GM12878 (cell line): ENCODE measurements around the gene TACC2. TPM values are rescaled to one million over a fixed set of nuclear protein-coding genes. Genes with fewer than 3 reads are reported as not detected.

Experiments
- ATAC-seq: fragments of 200-7000 bp; cut with Tn5 transposase; 3 replicates; pipeline ENCODE4 v1.9.1; 2020; ENCODE audit warnings: mild to moderate bottlenecking, moderate library complexity
- BruUV-seq: library from RNA; stranded (reverse); fragments of 400-500 nt; replicated peaks from 2 replicates; lab custom pipeline; 2021; lab: Mats Ljungman, UMichigan
- CTCF ChIA-PET: fragments of 300-600 bp; sonication (Branson Sonifier 250); formaldehyde crosslinking; extraction: SDS; loops from one replicate; lab custom pipeline; 2021; ENCODE audit warnings: inconsistent platforms; lab: Yijun Ruan, JAX
- POLR2A ChIA-PET: fragments of 350-600 bp; formaldehyde crosslinking; extraction: SDS; loops from one replicate; lab custom pipeline; 2021; ENCODE audit warnings: inconsistent platforms; lab: Charles Lee
- RAD21 ChIA-PET: fragments of 300-600 bp; sonication (Branson Sonifier 250); formaldehyde crosslinking; loops from one replicate; lab custom pipeline; 2023; ENCODE audit warnings: antibody characterized with exemption; ENCODE audit not compliant: unreplicated experiment; lab: Charles Lee
- SMC1A ChIA-PET: fragments of 300-600 bp; sonication (Branson Sonifier 250); formaldehyde crosslinking; loops from one replicate; lab custom pipeline; 2023; ENCODE audit not compliant: unreplicated experiment, uncharacterized antibody; lab: Charles Lee
- DNase-seq: peaks from one replicate; pipeline ENCODE4 v3.0.0-alpha.2; 2011; ENCODE audit warnings: low read depth, low spot score
- FAIRE-seq: peaks from 3 replicates; lab custom pipeline; 2011; peaks lifted over from hg19 to GRCh38; lab: Jason Lieb, UNC
- H2AFZ ChIP-seq: 2 replicates; pipeline ENCODE4 v1.6.0; 2011; ENCODE audit warnings: low read depth, low read length, control low read depth; ENCODE audit not compliant: control insufficient read depth
- H3K27ac ChIP-seq: 2 replicates; pipeline ENCODE4 v1.5.1; 2011; ENCODE audit warnings: control low read depth; ENCODE audit not compliant: control insufficient read depth, insufficient read depth
- H3K27me3 ChIP-seq, 2 experiments: replicated peaks in 1 of 2; 2 replicates each; pipeline versions ENCODE4 v1.6.0 to v1.6.1; 2011; ENCODE audit warnings: low read length in 1 of 2; ENCODE audit not compliant: control insufficient read depth in 2 of 2, insufficient read depth in 2 of 2
- H3K36me3 ChIP-seq, 2 experiments: 2 replicates each; pipeline ENCODE4 v1.5.1; 2011; ENCODE audit warnings: low read length in 1 of 2; ENCODE audit not compliant: control insufficient read depth in 2 of 2, insufficient read depth in 2 of 2
- H3K4me1 ChIP-seq: 2 replicates; pipeline ENCODE4 v1.6.1; 2011; ENCODE audit warnings: mild to moderate bottlenecking, low read length, moderate library complexity, mixed read lengths; ENCODE audit not compliant: control insufficient read depth, insufficient read depth
- H3K4me2 ChIP-seq: 2 replicates; pipeline ENCODE4 v1.6.0; 2011; ENCODE audit warnings: control low read depth; ENCODE audit not compliant: control insufficient read depth, insufficient read depth
- H3K4me3 ChIP-seq: fragments of 200-600 bp; sonication (generic); 2 replicates; pipeline ENCODE4 v1.5.1; 2016
- H3K79me2 ChIP-seq: 2 replicates; pipeline ENCODE4 v1.6.0; 2011; ENCODE audit warnings: low read length; ENCODE audit not compliant: control insufficient read depth, insufficient read depth
- H3K9ac ChIP-seq: 2 replicates; pipeline ENCODE4 v1.8.0; 2011; ENCODE audit warnings: low read length, control low read depth, mixed read lengths; ENCODE audit not compliant: control insufficient read depth, insufficient read depth
- H3K9me3 ChIP-seq: replicated peaks from 3 replicates; pipeline ENCODE4 v1.5.1; 2011; ENCODE audit warnings: mild to moderate bottlenecking, low read length; ENCODE audit not compliant: control insufficient read depth, insufficient read depth
- H4K20me1 ChIP-seq: 2 replicates; pipeline ENCODE4 v1.6.0; 2011; ENCODE audit not compliant: control insufficient read depth, insufficient read depth
- BMI1 ChIP-seq: fragments of 450-650 bp; IDR thresholded peaks from 2 replicates; pipeline ENCODE4 v1.6.1; 2016; ENCODE audit warnings: mild to moderate bottlenecking, moderate library complexity, borderline replicate concordance
- CBX3 ChIP-seq: fragments of 200-600 bp; sonication (generic); IDR thresholded peaks from 2 replicates; pipeline ENCODE4 v1.6.1; 2016; ENCODE audit warnings: low read depth, borderline replicate concordance
- CHD2 ChIP-seq: IDR thresholded peaks from 2 replicates; pipeline ENCODE4 v1.6.1; 2011; ENCODE audit warnings: low read depth, low read length, improper control_type of control experiment, borderline replicate concordance
- HCFC1 ChIP-seq: fragments of 150-350 bp; IDR thresholded peaks from 2 replicates; pipeline ENCODE4 v1.6.1; 2014; ENCODE audit warnings: low read length
- IKZF2 ChIP-seq, 2 experiments: fragments of 450-650 bp; IDR thresholded peaks; 2 replicates each; pipeline ENCODE4 v1.6.1; 2017; ENCODE audit warnings: mild to moderate bottlenecking in 2 of 2, moderate library complexity in 2 of 2
- RUNX3 ChIP-seq: IDR thresholded peaks from 2 replicates; pipeline ENCODE4 v1.6.1; 2012; ENCODE audit warnings: low read length, inconsistent platforms
- WGBS: methylation state at CpG from one replicate; pipeline ENCODE4 v1.1.6; 2016; ENCODE audit warnings: low lambda C conversion rate; ENCODE audit not compliant: insufficient replicate concordance, insufficient coverage; ENCODE audit errors: missing lambda C conversion rate; 5-methylcytosine and 5-hydroxymethylcytosine counted together
- in situ Hi-C: fragments of 300-500 bp; cut with MboI; formaldehyde crosslinking; loops from 9 replicates; pipeline ENCODE4 v1.14.3; 2018; ENCODE audit warnings: mixed read lengths
- intact Hi-C: fragments of 100-400 bp; cut with micrococcal nuclease; formaldehyde crosslinking; loops from one replicate; pipeline ENCODE4 v1.14.2; 2022; ENCODE audit not compliant: unreplicated experiment
- polyA plus RNA-seq, 11 experiments: library from polyadenylated mRNA; depleted of rRNA in 4 of 11; unstranded in 6 of 11; stranded (reverse) in 5 of 11; fragments of >200 nt; fragmentation: Nextera tagmentation in 4 of 11; fragmentation: Illumina TruSeq in 1 of 11; extraction: Ambion mirVana in 4 of 11; extraction: Trizol in 1 of 11; gene quantifications; 1 replicate in 1 of 11; 2 replicates in 10 of 11; pipeline versions ENCODE4 v1.2.1 to v1.2.3, GENCODE V29; 2011 to 2016; ENCODE audit warnings: inconsistent platforms in 2 of 11, missing spikeins in 2 of 11, low read depth in 1 of 11
- total RNA-seq, 4 experiments: library from RNA; depleted of rRNA in 3 of 4; stranded (reverse); fragments of >200 nt in 3 of 4; fragmentation: Illumina TruSeq in 1 of 4; extraction: Trizol in 1 of 4; gene quantifications; 2 replicates each; pipeline versions ENCODE4 v1.2.1 to v1.2.3, GENCODE V29; 2013 to 2021

Gene TACC2
- total and polyA plus RNA-seq, 10 of the 15 experiments (the other 5 are each of a cell fraction or from before 2014, with no cell fraction given), result 0.07 to 0.64 (median 0.13) TPM; not detected in 5

DNA sequence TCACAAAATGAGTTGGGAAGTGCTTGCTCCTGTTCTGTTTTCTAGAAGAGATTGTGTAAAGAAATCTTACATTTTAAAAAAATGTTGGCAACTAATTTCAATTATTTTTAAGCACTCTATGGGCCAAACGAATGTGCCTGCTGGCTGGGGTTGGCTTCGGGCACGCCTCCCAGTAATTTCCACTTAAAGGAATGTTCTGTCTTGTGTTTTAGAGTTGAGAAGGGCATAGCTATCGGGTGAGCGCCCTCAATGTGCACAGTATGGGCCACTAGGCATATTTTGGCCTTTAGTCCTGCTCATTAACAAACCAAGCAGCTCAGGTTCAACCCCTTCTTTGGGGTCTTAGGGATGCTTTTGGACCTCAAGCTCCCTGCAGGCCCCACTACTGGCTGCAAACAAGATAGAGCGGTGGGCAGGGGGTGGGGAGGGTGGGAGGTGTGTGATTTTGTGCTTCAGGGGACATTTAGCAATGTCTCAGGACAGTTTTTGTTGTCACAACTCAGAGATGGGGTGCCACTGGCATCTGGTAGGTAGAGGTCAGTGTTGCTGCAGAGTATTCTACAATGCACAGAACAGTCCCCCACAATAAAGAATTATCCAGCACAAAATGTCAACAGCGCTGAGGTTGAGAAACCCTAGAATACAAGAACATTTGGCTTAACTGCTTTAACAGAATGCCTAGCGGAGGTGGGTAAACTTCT, 40.7 kb downstream of the TACC2 start:
- Histone ChIP-seq H3K27ac (no peak overlapping the region), H4K20me1 (no peaks in the 10 kb centered on the region), H3K9me3 (no peaks in the 10 kb centered on the region), H3K4me2 (no peak overlapping the region), H3K36me3 (no peaks in the 10 kb centered on the region), H3K79me2 (no peaks in the 10 kb centered on the region), H3K27me3 (no peaks in the 10 kb centered on the region), H3K4me3 (no peak overlapping the region), H3K9ac (no peak overlapping the region), H2AFZ (no peak overlapping the region), H3K4me1 (no peaks in the 10 kb centered on the region)
- in situ Hi-C loops (no loop called here), intact Hi-C loops (no loop called here)
- BruUV-seq, result no TSS peak
- TF ChIP-seq RUNX3 (no peak), BMI1 (no peak), HCFC1 (no peak)
- WGBS, result 18% methylated on average over 8 of the region's 8 CpGs
- RAD21 ChIA-PET, result no interaction called here
- no peak for FAIRE-seq
- SMC1A ChIA-PET, result no interaction called here
- no peak for ATAC-seq
- DNase-seq, result no peak
- POLR2A ChIA-PET, result no interaction called here
- CTCF ChIA-PET, result no interaction called here

DNA sequence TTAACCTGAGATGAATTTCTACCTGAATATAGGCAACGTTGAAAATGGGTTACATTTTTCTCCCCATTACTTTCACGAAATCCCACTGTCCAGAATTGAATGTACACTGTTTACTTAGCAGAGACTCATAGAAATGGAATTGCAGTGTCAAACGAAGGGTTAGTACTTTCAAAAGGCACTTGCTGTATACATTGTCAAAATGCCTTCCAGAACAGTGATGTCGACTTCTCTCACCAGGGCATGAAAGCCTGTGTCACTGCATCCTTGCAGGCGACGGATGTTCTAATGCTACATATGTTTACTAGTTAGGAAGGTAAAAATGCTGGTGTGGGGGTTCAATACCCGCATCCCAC, 41.2 kb downstream of the TACC2 start:
- RAD21 ChIA-PET, result no interaction called here
- no TSS peak for BruUV-seq
- ATAC-seq, result no peak
- TF ChIP-seq IKZF2 (IDR thresholded peaks at IDR 0.05), result no peak
- TF ChIP-seq CHD2, result no peak
- TF ChIP-seq CBX3, result no peak
- TF ChIP-seq, all 136 proteins: peak for 0
- DNase-seq (no peak), FAIRE-seq (no peak)
- H3K9me3 ChIP-seq, result no peaks in the 10 kb centered on the region
- no peaks in the 10 kb centered on the region for H3K4me1 ChIP-seq
- in situ Hi-C loops (no loop called here), intact Hi-C loops (no loop called here)
- H3K4me3 ChIP-seq, result no peak overlapping the region
- H3K27ac ChIP-seq, result no peak overlapping the region
- no peaks in the 10 kb centered on the region for H4K20me1 ChIP-seq
- H3K36me3 ChIP-seq, result no peaks in the 10 kb centered on the region
- H2AFZ ChIP-seq, result no peak overlapping the region
- WGBS, result 22% methylated on average over 7 of the region's 7 CpGs
- no peaks in the 10 kb centered on the region for H3K79me2 ChIP-seq
- ChIA-PET CTCF (no interaction called here), SMC1A (no interaction called here), POLR2A (no interaction called here)
- H3K9ac ChIP-seq, result no peak overlapping the region
- no peaks in the 10 kb centered on the region for H3K27me3 ChIP-seq
- H3K4me2 ChIP-seq, result no peak overlapping the region
